ENCODE measurements around the gene NEGR1.
A peak's percentile ranks its signal among the peaks of the same experiment; 100 is the strongest.

Gene NEGR1

GRCh38 chr1:71350805-71351204, 931.5 kb downstream of the NEGR1 start:
- DNase-seq (ENCODE audit: low read depth) = peak; percentile 22

- DNase-seq (ENCODE audit: low read depth) = no peak
Observed at GRCh38 chr1:71350330-71350729, 932.0 kb downstream of the NEGR1 start.
